ENCODE results near the gene MINPP1. TPM values are rescaled to one million over a fixed set of nuclear protein-coding genes. Genes with fewer than 3 reads are reported as not detected.

Gene MINPP1
- total RNA-seq, 1 experiment from 2014 or later: 24.8 TPM

GRCh38 chr10:87523731-87524130, 19.0 kb downstream of the MINPP1 start:
- CTCF ChIA-PET: no interaction called here
- H3K27me3 ChIP-seq (replicated peaks; ENCODE audit: control insufficient read depth, insufficient read depth, low read length): no peaks in the 10 kb centered on the region
- Mint-ChIP-seq H3K4me1 (ENCODE audit: low read depth, unreplicated experiment) (no peaks in the 10 kb centered on the region), H3K4me3 (ENCODE audit: unreplicated experiment) (no peak overlapping the region), H3K27me3 (ENCODE audit: insufficient read depth, unreplicated experiment) (no peaks in the 10 kb centered on the region), H3K27ac (ENCODE audit: unreplicated experiment) (no peak overlapping the region), H3K36me3 (ENCODE audit: insufficient read depth, unreplicated experiment) (peaks cover 47% of the 10 kb centered on the region), H3K9me3 (ENCODE audit: unreplicated experiment) (no peaks in the 10 kb centered on the region)
- DNase-seq: no peak
- POLR2A ChIA-PET: no interaction called here
- peaks cover 4% of the 10 kb centered on the region; the same call in 1 of the 2 replicates for H3K9me3 ChIP-seq
- H3K36me3 ChIP-seq (ENCODE audit: control insufficient read depth, insufficient read depth, low read length): no peaks in the 10 kb centered on the region
- H3K4me1 ChIP-seq: no peaks in the 10 kb centered on the region
- intact Hi-C loops (cut with micrococcal nuclease; ENCODE audit: unreplicated experiment): no loop called here
- H3K4me3 ChIP-seq (ENCODE audit: low read depth, low read length): no peak overlapping the region
- no TSS peak for BruUV-seq (replicated peaks)
- no peak for TF ChIP-seq CTCF (IDR thresholded peaks at IDR 0.05; ENCODE audit: insufficient read depth in 1 of 2, low read depth in 1 of 2, low read length in 1 of 2, severe bottlenecking in 1 of 2, unreplicated experiment in 1 of 2)

DNA sequence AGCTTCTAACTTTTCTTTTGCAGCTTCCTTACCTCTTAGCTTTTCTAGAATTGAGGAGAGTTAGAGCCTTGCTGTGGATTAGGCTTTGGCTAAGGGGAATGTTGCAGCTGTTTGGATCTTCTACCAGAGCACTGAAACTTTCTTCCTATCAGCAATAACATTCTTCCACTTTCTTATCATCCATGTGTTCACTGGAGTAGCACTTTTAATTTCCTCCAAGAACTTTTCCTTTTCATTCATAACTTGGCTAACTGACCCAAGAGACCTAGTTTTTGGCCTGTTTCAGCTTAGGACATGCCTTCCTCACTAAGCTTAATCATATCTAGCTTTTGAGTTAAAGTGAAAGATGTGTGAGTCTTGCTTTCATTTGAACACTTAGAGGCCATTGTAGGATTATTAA, 19.6 kb downstream of the MINPP1 start:
- no peaks in the 10 kb centered on the region for H3K4me1 Mint-ChIP-seq (ENCODE audit: low read depth, unreplicated experiment)
- Histone ChIP-seq H3K27me3 (replicated peaks; ENCODE audit: control insufficient read depth, insufficient read depth, low read length) (no peaks in the 10 kb centered on the region), H3K9me3 (peaks cover 4% of the 10 kb centered on the region; the same call in 1 of the 2 replicates), H3K4me1 (no peaks in the 10 kb centered on the region), H3K4me3 (ENCODE audit: low read depth, low read length) (no peak overlapping the region), H3K36me3 (ENCODE audit: control insufficient read depth, insufficient read depth, low read length) (no peaks in the 10 kb centered on the region)
- peaks cover 47% of the 10 kb centered on the region for H3K36me3 Mint-ChIP-seq (ENCODE audit: insufficient read depth, unreplicated experiment)
- no peaks in the 10 kb centered on the region for H3K27me3 Mint-ChIP-seq (ENCODE audit: insufficient read depth, unreplicated experiment)
- no peaks in the 10 kb centered on the region for H3K9me3 Mint-ChIP-seq (ENCODE audit: unreplicated experiment)
- no peak overlapping the region for H3K27ac Mint-ChIP-seq (ENCODE audit: unreplicated experiment)
- POLR2A ChIA-PET: no interaction called here
- H3K4me3 Mint-ChIP-seq (ENCODE audit: unreplicated experiment): no peak overlapping the region
- CTCF ChIA-PET: no interaction called here
- BruUV-seq (replicated peaks): no TSS peak
- no peak for DNase-seq
- intact Hi-C loops (cut with micrococcal nuclease; ENCODE audit: unreplicated experiment): no loop called here
- no peak for TF ChIP-seq CTCF (IDR thresholded peaks at IDR 0.05; ENCODE audit: insufficient read depth in 1 of 2, low read depth in 1 of 2, low read length in 1 of 2, severe bottlenecking in 1 of 2, unreplicated experiment in 1 of 2)

GRCh38 chr10:87531908-87532622, 27.4 kb downstream of the MINPP1 start:
- intact Hi-C loops (cut with micrococcal nuclease; ENCODE audit: unreplicated experiment): no loop called here
- no peak for DNase-seq
- Histone ChIP-seq H3K36me3 (ENCODE audit: control insufficient read depth, insufficient read depth, low read length) (no peaks in the 10 kb centered on the region; the same call in 1 of the 2 replicates), H3K4me3 (ENCODE audit: low read depth, low read length) (no peak overlapping the region), H3K4me1 (no peaks in the 10 kb centered on the region), H3K9me3 (no peaks in the 10 kb centered on the region), H3K27me3 (replicated peaks; ENCODE audit: control insufficient read depth, insufficient read depth, low read length) (no peaks in the 10 kb centered on the region)
- ChIA-PET CTCF (no interaction called here), POLR2A (no interaction called here)
- no peaks in the 10 kb centered on the region for H3K4me1 Mint-ChIP-seq (ENCODE audit: low read depth, unreplicated experiment)
- H3K27ac Mint-ChIP-seq (ENCODE audit: unreplicated experiment): no peak overlapping the region
- BruUV-seq (replicated peaks): no TSS peak
- H3K36me3 Mint-ChIP-seq (ENCODE audit: insufficient read depth, unreplicated experiment): peaks cover 17% of the 10 kb centered on the region
- H3K9me3 Mint-ChIP-seq (ENCODE audit: unreplicated experiment): no peaks in the 10 kb centered on the region
- no peaks in the 10 kb centered on the region for H3K27me3 Mint-ChIP-seq (ENCODE audit: insufficient read depth, unreplicated experiment)
- TF ChIP-seq CTCF (IDR thresholded peaks at IDR 0.05; ENCODE audit: insufficient read depth in 1 of 2, low read depth in 1 of 2, low read length in 1 of 2, severe bottlenecking in 1 of 2, unreplicated experiment in 1 of 2): no peak
- H3K4me3 Mint-ChIP-seq (ENCODE audit: unreplicated experiment): no peak overlapping the region

Data from Caco-2 (cell line).